K562 (cell line): ENCODE results near the gene PRKD1. TPM values are rescaled to one million over a fixed set of nuclear protein-coding genes. Genes with fewer than 3 reads are reported as not detected.

Source experiments
- ATAC-seq: fragments of 200-7000 bp; cut with Tn5 transposase; 3 replicates; pipeline ENCODE4 v1.9.1; 2020; ENCODE audit warnings: moderate library complexity
- BruUV-seq: library from RNA; stranded (reverse); fragments of 400-500 nt; replicated peaks from 2 replicates; lab custom pipeline; 2021; lab: Mats Ljungman, UMichigan
- CTCF ChIA-PET: fragments of 300-600 bp; formaldehyde crosslinking; extraction: SDS; loops from one replicate; lab custom pipeline; 2021; ENCODE audit warnings: low intra/inter-chr PET ratio; lab: Yijun Ruan, JAX
- POLR2A ChIA-PET: fragments of 300-600, 350-650 bp; sonication (Branson Sonifier 250); formaldehyde crosslinking; extraction: SDS; loops from one replicate; lab custom pipeline; 2021; ENCODE audit warnings: antibody characterized with exemption, inconsistent platforms; lab: Yijun Ruan, JAX
- DNase-seq, 4 experiments: peaks; one replicate each; pipeline versions ENCODE4 v3.0.0 to v3.0.0-alpha.2; 2011 to 2018; ENCODE audit warnings: low spot score in 3 of 4, mixed read lengths in 3 of 4; ENCODE audit errors: extremely low read depth in 1 of 4
- FAIRE-seq: peaks from 2 replicates; lab custom pipeline; 2011; peaks lifted over from hg19 to GRCh38; lab: Jason Lieb, UNC
- H2AFZ ChIP-seq: 2 replicates; pipeline ENCODE4 v1.6.0; 2011; ENCODE audit warnings: low read depth, low read length, control low read depth, inconsistent platforms
- H3K27ac ChIP-seq: fragments of 200-600 bp; 3 replicates; pipeline ENCODE4 v1.8.0; 2011; ENCODE audit warnings: low read depth, mild to moderate bottlenecking, control low read depth, inconsistent platforms, low read length, moderate library complexity, mixed read lengths; ENCODE audit errors: extremely low read depth
- H3K27me3 ChIP-seq, 2 experiments: fragments of 300-600 bp in 1 of 2; 2 replicates in 1 of 2; 3 replicates in 1 of 2; pipeline versions ENCODE4 v1.6.0 to v1.8.0; 2011; ENCODE audit warnings: inconsistent platforms in 2 of 2, low read length in 2 of 2, mild to moderate bottlenecking in 1 of 2, mixed read lengths in 1 of 2, moderate library complexity in 1 of 2; ENCODE audit not compliant: control insufficient read depth in 2 of 2, insufficient read depth in 2 of 2
- H3K36me3 ChIP-seq: fragments of 300-600 bp; 3 replicates; pipeline ENCODE4 v1.8.0; 2011; ENCODE audit warnings: mild to moderate bottlenecking, low read length, inconsistent platforms; ENCODE audit not compliant: control insufficient read depth, insufficient read depth
- H3K4me1 ChIP-seq, 2 experiments: fragments of 200-600 bp in 1 of 2; replicated peaks in 1 of 2; 2 replicates in 1 of 2; 3 replicates in 1 of 2; pipeline versions ENCODE4 v1.5.1 to v1.8.0; 2011; ENCODE audit warnings: inconsistent platforms in 2 of 2, low read length in 2 of 2, mild to moderate bottlenecking in 1 of 2, mixed read lengths in 1 of 2, moderate library complexity in 1 of 2; ENCODE audit not compliant: control insufficient read depth in 2 of 2, insufficient read depth in 2 of 2
- H3K4me2 ChIP-seq: 2 replicates; pipeline ENCODE4 v1.6.1; 2011; ENCODE audit warnings: low read length, control low read depth, inconsistent platforms, mixed read lengths; ENCODE audit not compliant: insufficient read depth
- H3K4me3 ChIP-seq: fragments of 200-600 bp; sonication (generic), shearing (Covaris generic); 2 replicates; pipeline ENCODE4 v1.5.1; 2016; ENCODE audit warnings: control low read depth, inconsistent platforms
- H3K79me2 ChIP-seq: fragments of 200-600 bp; 3 replicates; pipeline ENCODE4 v1.8.0; 2011; ENCODE audit warnings: low read length, inconsistent platforms; ENCODE audit not compliant: control insufficient read depth, insufficient read depth
- H3K9ac ChIP-seq, 2 experiments: 2 replicates each; pipeline versions ENCODE4 v1.6.0 to v1.6.1; 2011; ENCODE audit warnings: low read depth in 2 of 2, low read length in 2 of 2, control low read depth in 1 of 2, inconsistent platforms in 1 of 2, mild to moderate bottlenecking in 1 of 2, mixed read lengths in 1 of 2; ENCODE audit not compliant: insufficient read depth in 1 of 2
- H3K9me1 ChIP-seq: one replicate; pipeline ENCODE4 v1.6.0; 2011; ENCODE audit warnings: inconsistent platforms, mild to moderate bottlenecking, low read length, moderate library complexity; ENCODE audit not compliant: control insufficient read depth, insufficient read depth
- H3K9me3 ChIP-seq: replicated peaks from 2 replicates; pipeline ENCODE4 v1.5.1; 2011; ENCODE audit warnings: low read depth, low read length, inconsistent platforms; ENCODE audit not compliant: control insufficient read depth, insufficient read depth
- H4K20me1 ChIP-seq: replicated peaks from 2 replicates; pipeline ENCODE4 v1.6.1; 2011; ENCODE audit warnings: low read length, inconsistent platforms, mixed read lengths; ENCODE audit not compliant: control insufficient read depth, insufficient read depth
- ETS2 ChIP-seq: IDR thresholded peaks from 2 replicates; pipeline ENCODE4 v1.6.1; 2016; ENCODE audit warnings: borderline replicate concordance, missing genetic modification characterization, mild to moderate bottlenecking, moderate library complexity, missing compliant biosample characterization; ENCODE audit not compliant: poor library complexity, severe bottlenecking
- LCOR ChIP-seq: sonication (generic); formaldehyde crosslinking; IDR thresholded peaks from 2 replicates; pipeline ENCODE4 v1.8.0; 2022; ENCODE audit warnings: mild to moderate bottlenecking, missing genetic modification reagents
- NR2F6 ChIP-seq: fragments of 450-650 bp; formaldehyde crosslinking; IDR thresholded peaks from 2 replicates; pipeline ENCODE4 v1.4.0; 2020; ENCODE audit warnings: mild to moderate bottlenecking
- SAP30 ChIP-seq: fragments of 200-600 bp; sonication (generic); IDR thresholded peaks from 2 replicates; pipeline ENCODE4 v1.6.1; 2012; ENCODE audit warnings: borderline replicate concordance, low read depth, mild to moderate bottlenecking, moderate library complexity, low read length, control low read depth, inconsistent platforms; ENCODE audit not compliant: insufficient read depth, poor library complexity, severe bottlenecking
- SOX6 ChIP-seq: fragments of 450-650 bp; IDR thresholded peaks from 2 replicates; pipeline ENCODE4 v1.6.1; 2014; ENCODE audit warnings: mild to moderate bottlenecking
- SP1 ChIP-seq: sonication (generic); formaldehyde crosslinking; IDR thresholded peaks from 2 replicates; pipeline ENCODE4 v1.8.1; 2022; ENCODE audit warnings: mild to moderate bottlenecking, missing genetic modification reagents
- ZNF217 ChIP-seq: sonication (generic); formaldehyde crosslinking; IDR thresholded peaks from 2 replicates; pipeline ENCODE4 v1.8.0; 2022; ENCODE audit warnings: mild to moderate bottlenecking, missing genetic modification reagents
- WGBS: fragments of 100-300 bp; shearing (Covaris generic); methylation state at CpG from one replicate; pipeline ENCODE4 v1.1.6; 2016; ENCODE audit warnings: low coverage, mixed read lengths; ENCODE audit not compliant: insufficient coverage; ENCODE audit errors: missing lambda C conversion rate; 5-methylcytosine and 5-hydroxymethylcytosine counted together
- in situ Hi-C: fragments of 300-500 bp; cut with MboI; formaldehyde crosslinking; loops from 4 replicates; pipeline ENCODE4 v1.15.0; 2018; ENCODE audit warnings: inconsistent platforms, mixed read lengths
- intact Hi-C: fragments of 100-400 bp; cut with micrococcal nuclease; formaldehyde crosslinking; loops from 2 replicates; pipeline ENCODE4 v1.14.2; 2022
- polyA plus RNA-seq, 8 experiments: library from polyadenylated mRNA; depleted of rRNA in 4 of 8; stranded (reverse) in 5 of 8; unstranded in 3 of 8; fragments of >200 nt; fragmentation: Nextera tagmentation in 2 of 8; fragmentation: Illumina TruSeq in 1 of 8; extraction: Ambion mirVana in 2 of 8; extraction: Trizol in 1 of 8; gene quantifications; 2 replicates each; pipeline versions ENCODE4 v1.2.1 to v1.2.3, GENCODE V29; 2011 to 2014; ENCODE audit warnings: inconsistent platforms in 1 of 8, missing spikeins in 1 of 8
- total RNA-seq, 7 experiments: library from RNA; depleted of rRNA in 6 of 7; stranded (reverse); fragments of >200 nt in 6 of 7; fragmentation: Illumina TruSeq in 2 of 7; extraction: Trizol in 2 of 7; gene quantifications; 2 replicates each; pipeline versions ENCODE4 v1.2.1 to v1.2.3, GENCODE V29; 2011 to 2021; ENCODE audit warnings: low replicate concordance in 1 of 7
- TF ChIP-seq, protein P1 (sequence below): fragments of 250-450 bp; sonication (Bioruptor Pico); IDR thresholded peaks from 2 replicates; pipeline ENCODE4 v1.8.0; 2021; ENCODE audit warnings: moderate library complexity, mild to moderate bottlenecking, inconsistent platforms

The PRKD1 gene
- total and polyA plus RNA-seq, 9 of the 15 experiments (the other 6 are each of a cell fraction or from before 2014, with no cell fraction given), result 0.04 to 0.25 (median 0.13) TPM; not detected in 1

GRCh38 chr14:29755311-29756018 lies 172.2 kb downstream of the PRKD1 start:
- H3K9ac ChIP-seq, result no peak overlapping the region
- H3K4me3 ChIP-seq, result no peak overlapping the region
- H2AFZ ChIP-seq, result no peak overlapping the region
- no TSS peak for BruUV-seq
- ChIA-PET POLR2A (no interaction called here), CTCF (no interaction called here)
- intact Hi-C loops (no loop called here), in situ Hi-C loops (no loop called here)
- H3K4me1 ChIP-seq, result no peaks in the 10 kb centered on the region
- no peaks in the 10 kb centered on the region for H4K20me1 ChIP-seq
- FAIRE-seq, result no peak
- WGBS, result 0% methylated on average over 1 of the region's 4 CpGs
- H3K36me3 ChIP-seq, result no peaks in the 10 kb centered on the region
- H3K4me2 ChIP-seq, result no peak overlapping the region
- no peak for ATAC-seq
- H3K27ac ChIP-seq, result no peak overlapping the region
- H3K79me2 ChIP-seq, result no peaks in the 10 kb centered on the region
- H3K9me3 ChIP-seq, result no peaks in the 10 kb centered on the region
- TF ChIP-seq NR2F6 (CRISPR knock-in tag) (no peak), ETS2 (tag) (no peak), LCOR (no peak), SP1 (CRISPR knock-in tag) (no peak), SAP30 (no peak), SOX6 (no peak), ZNF217 (no peak)
- TF ChIP-seq, protein P1, sequence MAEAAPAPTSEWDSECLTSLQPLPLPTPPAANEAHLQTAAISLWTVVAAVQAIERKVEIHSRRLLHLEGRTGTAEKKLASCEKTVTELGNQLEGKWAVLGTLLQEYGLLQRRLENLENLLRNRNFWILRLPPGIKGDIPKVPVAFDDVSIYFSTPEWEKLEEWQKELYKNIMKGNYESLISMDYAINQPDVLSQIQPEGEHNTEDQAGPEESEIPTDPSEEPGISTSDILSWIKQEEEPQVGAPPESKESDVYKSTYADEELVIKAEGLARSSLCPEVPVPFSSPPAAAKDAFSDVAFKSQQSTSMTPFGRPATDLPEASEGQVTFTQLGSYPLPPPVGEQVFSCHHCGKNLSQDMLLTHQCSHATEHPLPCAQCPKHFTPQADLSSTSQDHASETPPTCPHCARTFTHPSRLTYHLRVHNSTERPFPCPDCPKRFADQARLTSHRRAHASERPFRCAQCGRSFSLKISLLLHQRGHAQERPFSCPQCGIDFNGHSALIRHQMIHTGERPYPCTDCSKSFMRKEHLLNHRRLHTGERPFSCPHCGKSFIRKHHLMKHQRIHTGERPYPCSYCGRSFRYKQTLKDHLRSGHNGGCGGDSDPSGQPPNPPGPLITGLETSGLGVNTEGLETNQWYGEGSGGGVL (CRISPR knock-in tag), result no peak
- DNase-seq, result no peak
- H3K9me1 ChIP-seq, result no peaks in the 10 kb centered on the region
- H3K27me3 ChIP-seq, result no peaks in the 10 kb centered on the region
